Activated naive CD4-positive, alpha-beta T cell treated with anti-CD3 and anti-CD28 coated beads for 36 hours (primary cell): ENCODE measurements around the gene CMC1. TPM values are rescaled to one million over a fixed set of nuclear protein-coding genes. Genes with fewer than 3 reads are reported as not detected.
"Not testable (repeated sequence)": the region's sequence is repeated elsewhere in the genome, so short reads cannot be mapped to it uniquely, and the experiment has no call there.

Experiments
- CTCF ChIA-PET: fragments of 350-600 bp; sonication (Branson Sonifier 250); formaldehyde crosslinking; loops from one replicate; lab custom pipeline; 2021; ENCODE audit warnings: antibody characterized with exemption; lab: Charles Lee
- DNase-seq: peaks from one replicate; pipeline ENCODE4 v3.0.0-alpha.2; 2020
- H3K27ac Mint-ChIP-seq: one replicate; pipeline ENCODE4 v1.8.0; 2021; ENCODE audit warnings: mild to moderate bottlenecking, mixed read lengths
- H3K27me3 Mint-ChIP-seq: one replicate; pipeline ENCODE4 v1.8.0; 2021; ENCODE audit warnings: low read depth, mixed read lengths
- H3K36me3 Mint-ChIP-seq: one replicate; pipeline ENCODE4 v1.8.0; 2021; ENCODE audit warnings: low read depth, mixed read lengths
- H3K4me1 Mint-ChIP-seq: one replicate; pipeline ENCODE4 v1.8.0; 2021; ENCODE audit warnings: low read depth, mixed read lengths
- H3K4me3 Mint-ChIP-seq: one replicate; pipeline ENCODE4 v1.8.0; 2021; ENCODE audit warnings: mild to moderate bottlenecking, moderate library complexity, mixed read lengths
- H3K9me3 Mint-ChIP-seq: one replicate; pipeline ENCODE4 v1.8.0; 2021; ENCODE audit warnings: mixed read lengths
- intact Hi-C: fragments of 100-400 bp; cut with micrococcal nuclease; formaldehyde crosslinking; loops from one replicate; pipeline ENCODE4 v1.15.1; 2023
- total RNA-seq, 2 experiments: library from RNA; stranded (reverse); gene quantifications; one replicate each; pipeline ENCODE4 v1.2.3, GENCODE V29; 2021

Gene CMC1, protein sequence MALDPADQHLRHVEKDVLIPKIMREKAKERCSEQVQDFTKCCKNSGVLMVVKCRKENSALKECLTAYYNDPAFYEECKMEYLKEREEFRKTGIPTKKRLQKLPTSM
- total RNA-seq: 10 to 100 TPM; 27.6 to 28.6 TPM

DNA sequence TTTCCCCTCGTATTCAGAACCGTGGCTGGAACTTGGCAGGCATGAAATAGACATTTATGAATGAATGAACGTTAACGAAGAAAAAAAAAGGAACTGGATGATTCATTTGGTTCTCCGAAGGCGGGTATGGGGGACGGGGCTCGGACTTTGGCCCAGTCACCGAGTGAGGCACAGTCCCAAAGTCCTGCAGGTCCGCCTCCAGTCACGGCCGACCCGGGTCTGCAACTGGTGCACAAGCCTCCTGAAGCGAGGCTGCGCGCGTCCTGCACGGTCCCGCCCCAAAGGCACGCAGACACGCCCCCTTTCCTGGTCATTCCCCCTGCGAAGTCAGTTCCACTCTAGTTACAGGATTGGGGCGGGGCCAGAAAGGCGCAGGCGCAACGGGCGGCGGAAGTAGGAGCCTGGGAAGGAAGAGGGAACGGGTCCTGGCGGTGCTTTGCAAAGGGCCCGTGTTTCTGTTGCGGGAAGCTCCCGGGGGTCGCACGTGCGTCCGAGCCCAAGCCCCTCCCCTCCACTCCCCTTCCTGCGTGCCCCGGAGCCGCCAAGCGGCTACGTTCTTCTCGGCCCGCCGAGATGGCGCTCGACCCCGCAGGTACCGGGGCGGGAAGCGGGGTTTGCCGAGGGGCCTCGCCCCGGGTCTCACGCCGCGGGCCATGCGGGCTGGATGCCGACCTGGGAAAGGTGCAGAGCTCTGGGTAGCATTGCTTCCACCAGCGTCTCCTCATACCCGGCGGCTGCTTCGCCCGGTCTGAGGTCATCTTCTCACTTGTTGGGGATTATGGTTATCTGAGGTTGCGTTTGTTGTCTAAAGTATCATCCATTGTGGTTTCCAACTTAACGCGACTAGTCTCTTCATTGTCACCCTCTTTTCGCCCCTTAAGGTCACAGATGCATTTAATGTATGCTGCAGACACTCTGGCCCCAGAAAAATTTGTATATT lies at the start of gene CMC1:
TSS of gene CMC1 (plus strand) at position 399 of the 940 bp plus-strand sequence. CDS start at position 574, 175 bp downstream.
- peaks cover 45% of the 10 kb centered on the region for H3K4me1 Mint-ChIP-seq
- H3K9me3 Mint-ChIP-seq: no peaks in the 10 kb centered on the region
- CTCF ChIA-PET: interaction anchor here (0.7 kb wide), 1 partner anchor 369 kb away, joined by 3 read pairs; no protein-coding TSS in a partner anchor
- peak; percentile 97 for DNase-seq
- peak within 1 kb of the TSS; percentile 90 for H3K27ac Mint-ChIP-seq
- H3K27me3 Mint-ChIP-seq: no peaks in the 10 kb centered on the region
- H3K4me3 Mint-ChIP-seq: peak within 1 kb of the TSS; percentile 88
- H3K36me3 Mint-ChIP-seq: peaks cover 7% of the 10 kb centered on the region
- intact Hi-C loops: loop anchor here (1.0 to 2.0 kb wide), 11 partner anchors 23 to 757 kb away; partner anchors contain the start of genes EOMES and SLC4A7

GRCh38 chr3:28198161-28198560 lies 43.3 kb upstream of the CMC1 start:
- Mint-ChIP-seq H3K27me3 (no peaks in the 10 kb centered on the region), H3K36me3 (no peaks in the 10 kb centered on the region), H3K27ac (no peak overlapping the region), H3K4me3 (no peak overlapping the region), H3K9me3 (no peaks in the 10 kb centered on the region), H3K4me1 (no peaks in the 10 kb centered on the region)
- no peak for DNase-seq
- CTCF ChIA-PET: no interaction called here
- intact Hi-C loops: no loop called here

DNA sequence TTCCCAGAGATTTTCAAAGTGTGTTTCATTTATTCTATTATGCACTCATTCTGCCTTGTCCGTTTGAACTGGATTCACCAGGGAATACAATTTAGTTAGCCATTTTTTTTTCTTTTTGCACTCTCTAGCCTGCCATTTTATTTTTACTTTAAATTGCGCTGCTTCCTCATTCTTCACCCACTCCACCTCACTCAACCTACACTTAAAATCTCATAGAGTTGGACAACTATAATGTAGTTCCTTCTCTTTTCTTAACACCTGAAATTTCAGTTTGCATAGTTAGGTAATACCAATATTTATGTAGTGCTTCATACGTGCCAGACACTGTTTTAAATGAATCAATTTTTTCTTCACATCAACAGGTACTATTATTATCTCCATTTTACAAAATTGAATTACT lies 42.4 kb upstream of the CMC1 start:
- no peaks in the 10 kb centered on the region for H3K27me3 Mint-ChIP-seq
- H3K4me3 Mint-ChIP-seq: no peak overlapping the region
- no peaks in the 10 kb centered on the region for H3K4me1 Mint-ChIP-seq
- no peak for DNase-seq
- no peaks in the 10 kb centered on the region for H3K36me3 Mint-ChIP-seq
- no peaks in the 10 kb centered on the region for H3K9me3 Mint-ChIP-seq
- CTCF ChIA-PET: no interaction called here
- intact Hi-C loops: no loop called here
- H3K27ac Mint-ChIP-seq: no peak overlapping the region

- H3K4me3 Mint-ChIP-seq: peak overlapping the region; percentile 38
- CTCF ChIA-PET: interaction anchor here (1.1 kb wide), 1 partner anchor 478 kb away, joined by 5 read pairs; the partner anchor contains the start of gene EOMES
- DNase-seq, intact Hi-C loops, H3K9me3 Mint-ChIP-seq, H3K27me3 Mint-ChIP-seq, H3K27ac Mint-ChIP-seq, H3K4me1 Mint-ChIP-seq, H3K36me3 Mint-ChIP-seq: not testable (repeated sequence)
Measured at GRCh38 chr3:28199643-28200042, 41.8 kb upstream of the CMC1 start.

DNA sequence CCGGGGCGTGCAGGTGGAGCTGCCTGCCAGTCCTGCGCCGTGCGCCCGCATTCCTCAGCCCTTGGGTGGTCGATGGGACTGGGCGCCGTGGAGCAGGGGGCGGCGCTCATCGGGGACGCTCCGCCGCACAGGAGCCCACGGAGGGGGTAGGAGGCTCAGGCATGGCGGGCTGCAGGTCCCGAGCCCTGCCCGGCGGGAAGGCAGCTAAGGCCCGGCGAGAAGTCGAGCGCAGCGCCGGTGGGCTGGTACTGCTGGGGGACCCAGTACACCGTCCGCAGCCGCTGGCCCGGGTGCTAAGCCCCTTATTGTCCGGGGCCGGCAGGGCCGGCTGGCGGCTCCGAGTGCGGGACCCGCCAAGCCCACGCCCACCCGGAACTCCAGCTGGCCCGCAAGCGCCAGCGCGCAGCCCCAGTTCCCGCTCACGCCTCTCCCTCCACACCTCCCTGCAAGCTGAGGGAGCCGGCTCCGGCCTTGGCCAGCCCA lies 41.0 kb upstream of the CMC1 start:
- H3K9me3 Mint-ChIP-seq, intact Hi-C loops, DNase-seq, H3K4me1 Mint-ChIP-seq, H3K27ac Mint-ChIP-seq, H3K27me3 Mint-ChIP-seq, H3K36me3 Mint-ChIP-seq: not testable (repeated sequence)
- peak overlapping the region; percentile 17 for H3K4me3 Mint-ChIP-seq
- CTCF ChIA-PET: interaction anchor here (1.1 kb wide), 1 partner anchor 479 kb away, joined by 5 read pairs; the partner anchor contains the start of gene EOMES

DNA sequence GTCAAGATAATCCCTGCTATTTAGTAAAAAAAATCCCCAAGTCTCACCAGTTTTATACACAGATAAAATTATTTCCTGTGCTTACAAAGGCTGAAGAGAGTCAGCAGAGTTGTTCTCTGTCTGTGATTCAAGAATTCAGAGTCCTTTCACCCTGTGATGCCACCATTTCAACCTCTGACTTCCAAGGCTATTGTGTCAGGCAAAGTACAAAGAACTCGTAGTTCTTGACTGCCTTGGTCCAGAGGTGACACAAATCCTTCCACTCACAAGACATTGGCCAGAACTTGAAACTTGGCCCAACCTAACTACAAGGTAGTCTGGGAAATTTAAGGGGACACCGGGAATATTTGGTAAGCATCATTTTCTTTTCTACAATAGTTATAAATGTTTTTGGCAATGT lies 34.9 kb upstream of the CMC1 start:
- intact Hi-C loops: no loop called here
- Mint-ChIP-seq H3K4me3 (no peak overlapping the region), H3K9me3 (no peaks in the 10 kb centered on the region), H3K27ac (no peak overlapping the region), H3K4me1 (peaks cover 19% of the 10 kb centered on the region), H3K36me3 (no peaks in the 10 kb centered on the region), H3K27me3 (no peaks in the 10 kb centered on the region)
- DNase-seq: no peak
- CTCF ChIA-PET: interaction anchor here (2.0 kb wide), 1 partner anchor 10 kb away, joined by 5 read pairs; no protein-coding TSS in a partner anchor

DNA sequence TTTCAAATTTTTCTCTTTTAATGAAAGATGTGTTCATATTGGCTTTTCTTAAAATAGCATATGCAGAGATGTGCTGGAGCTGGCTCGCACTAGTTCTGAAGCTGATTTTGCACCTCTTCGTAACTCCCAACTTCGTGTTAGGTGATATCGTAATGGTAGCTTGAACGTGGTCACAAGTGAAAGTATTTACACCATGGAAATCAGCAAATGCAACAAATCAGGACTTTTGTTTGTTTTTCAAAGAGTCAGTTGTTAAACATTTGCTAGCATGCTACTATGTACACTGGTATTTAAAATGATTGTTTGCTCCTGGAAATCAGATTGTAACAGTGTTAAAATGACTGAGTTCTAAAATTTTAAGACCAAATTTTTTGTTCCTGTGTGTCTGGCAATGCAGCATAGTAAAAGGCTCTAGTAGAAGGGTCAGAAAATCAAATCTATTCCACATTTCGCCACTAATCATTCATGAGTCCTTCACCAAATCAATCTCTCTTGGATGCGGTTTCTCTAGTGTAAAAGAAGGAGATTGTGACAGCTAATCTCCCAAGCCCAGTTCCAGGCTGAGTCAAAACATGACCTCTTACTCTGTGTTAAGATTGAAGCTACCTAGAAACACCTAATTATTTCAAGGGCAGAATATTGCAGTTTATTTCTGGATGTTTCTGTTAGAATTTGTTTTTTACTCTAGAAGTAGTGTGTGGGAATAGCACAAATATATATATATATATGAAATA lies 34.3 kb upstream of the CMC1 start:
- CTCF ChIA-PET: interaction anchor here (2.0 kb wide), 1 partner anchor 9 kb away, joined by 5 read pairs; no protein-coding TSS in a partner anchor

GRCh38 chr3:28210968-28211713 lies 30.3 kb upstream of the CMC1 start:
- Mint-ChIP-seq H3K4me1 (peaks cover 24% of the 10 kb centered on the region), H3K27me3 (no peaks in the 10 kb centered on the region), H3K36me3 (peaks cover 9% of the 10 kb centered on the region), H3K4me3 (no peak overlapping the region), H3K9me3 (peaks cover 28% of the 10 kb centered on the region), H3K27ac (no peak overlapping the region)
- no peak for DNase-seq
- intact Hi-C loops: loop anchor here (2.0 kb wide), 1 partner anchor 38 kb away; no protein-coding TSS in a partner anchor
- CTCF ChIA-PET: no interaction called here

More for the DNA sequence above, 34.3 kb upstream of the CMC1 start:
- intact Hi-C loops: no loop called here
- no peak overlapping the region for H3K27ac Mint-ChIP-seq
- no peaks in the 10 kb centered on the region for H3K27me3 Mint-ChIP-seq
- DNase-seq: no peak
- no peak overlapping the region for H3K4me3 Mint-ChIP-seq
- peaks cover 24% of the 10 kb centered on the region for H3K4me1 Mint-ChIP-seq
- no peaks in the 10 kb centered on the region for H3K36me3 Mint-ChIP-seq
- no peaks in the 10 kb centered on the region for H3K9me3 Mint-ChIP-seq

- Mint-ChIP-seq H3K4me3 (no peak overlapping the region), H3K27ac (no peak overlapping the region), H3K4me1 (peaks cover 22% of the 10 kb centered on the region), H3K9me3 (peaks cover 32% of the 10 kb centered on the region), H3K27me3 (no peaks in the 10 kb centered on the region), H3K36me3 (peaks cover 12% of the 10 kb centered on the region)
- CTCF ChIA-PET: no interaction called here
- DNase-seq: no peak
- intact Hi-C loops: no loop called here
Measured at GRCh38 chr3:28212681-28213080, 28.7 kb upstream of the CMC1 start.

DNA sequence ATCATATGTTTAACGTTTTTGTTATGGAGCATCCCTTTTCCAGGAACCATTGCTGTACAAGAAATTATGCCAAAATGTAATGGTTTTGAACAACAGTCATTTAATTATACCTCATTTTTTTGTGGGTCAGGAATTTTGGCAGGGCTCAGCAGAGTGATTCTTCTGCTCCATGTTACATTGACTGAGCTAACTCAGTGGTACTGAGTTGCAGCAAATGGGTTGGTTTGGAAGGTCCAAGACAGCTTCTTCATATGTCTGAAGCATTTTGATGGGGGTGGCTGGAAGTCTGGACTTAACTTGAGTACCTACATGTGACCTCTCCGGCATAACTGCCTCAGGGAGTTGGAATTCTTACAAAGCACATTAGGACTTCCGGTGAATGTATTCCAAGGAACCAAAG lies 26.0 kb upstream of the CMC1 start:
- Mint-ChIP-seq H3K27ac (no peak overlapping the region), H3K4me1 (peaks cover 32% of the 10 kb centered on the region), H3K4me3 (no peak overlapping the region), H3K27me3 (no peaks in the 10 kb centered on the region), H3K36me3 (peaks cover 12% of the 10 kb centered on the region), H3K9me3 (peaks cover 37% of the 10 kb centered on the region)
- no peak for DNase-seq
- intact Hi-C loops: no loop called here
- CTCF ChIA-PET: interaction anchor here (0.6 kb wide), 1 partner anchor 49 kb away, joined by 3 read pairs; no protein-coding TSS in a partner anchor
